HFF-Myc (cell line): ENCODE results near the gene CASKIN1.
A peak's percentile ranks its signal among the peaks of the same experiment; 100 is the strongest.

ENCODE experiments used
- DNase-seq: peaks from one replicate; pipeline ENCODE4 v3.0.0-alpha.2; 2011; ENCODE audit warnings: low read depth; ENCODE audit errors: extremely low read depth
- H3K4me3 ChIP-seq: replicated peaks from 2 replicates; pipeline ENCODE4 v1.5.1; 2011; ENCODE audit warnings: low read depth, mild to moderate bottlenecking, control low read depth, low read length
- CTCF ChIP-seq: IDR thresholded peaks from 2 replicates; pipeline ENCODE4 v1.5.1; 2012; ENCODE audit warnings: mild to moderate bottlenecking, low read depth, low read length, control low read depth; ENCODE audit errors: missing control alignments

CASKIN1 gene

GRCh38 chr16:2213817-2214718 is 17.7 kb upstream of the CASKIN1 start:
- TF ChIP-seq CTCF: no peak
- peak overlapping the region; percentile 68 for H3K4me3 ChIP-seq
- no peak for DNase-seq

- H3K4me3 ChIP-seq: peak overlapping the region; percentile 68
- TF ChIP-seq CTCF: no peak
- no peak for DNase-seq
Observed at GRCh38 chr16:2212362-2213324, 16.2 kb upstream of the CASKIN1 start.

- H3K4me3 ChIP-seq: peak overlapping the region; percentile 68; the same call in 1 of the 2 replicates
- no peak for DNase-seq
- TF ChIP-seq CTCF: no peak
Observed at GRCh38 chr16:2211923-2212347, 15.5 kb upstream of the CASKIN1 start.

- TF ChIP-seq CTCF: no peak
- DNase-seq: no peak
- H3K4me3 ChIP-seq: no peak within 1 kb of the TSS
Observed at GRCh38 chr16:2210386-2211365, 14.3 kb upstream of the CASKIN1 start, which contains the start of gene BRICD5. TSS of gene BRICD5 (minus strand) at chr16:2210863. CDS start at chr16:2210833, 30 bp downstream.

GRCh38 chr16:2210009-2210332 is 13.6 kb upstream of the CASKIN1 start:
- no peak overlapping the region for H3K4me3 ChIP-seq
- TF ChIP-seq CTCF: no peak
- no peak for DNase-seq
